ENCODE data around the gene KCNQ2. TPM values are rescaled to one million over a fixed set of nuclear protein-coding genes. Genes with fewer than 3 reads are reported as not detected.
"Not testable (repeated sequence)": the region's sequence is repeated elsewhere in the genome, so short reads cannot be mapped to it uniquely, and the experiment has no call there.

The KCNQ2 gene
- polyA plus RNA-seq, 3 donors from 2014 or later = 0.73 TPM; not detected in 2

DNA sequence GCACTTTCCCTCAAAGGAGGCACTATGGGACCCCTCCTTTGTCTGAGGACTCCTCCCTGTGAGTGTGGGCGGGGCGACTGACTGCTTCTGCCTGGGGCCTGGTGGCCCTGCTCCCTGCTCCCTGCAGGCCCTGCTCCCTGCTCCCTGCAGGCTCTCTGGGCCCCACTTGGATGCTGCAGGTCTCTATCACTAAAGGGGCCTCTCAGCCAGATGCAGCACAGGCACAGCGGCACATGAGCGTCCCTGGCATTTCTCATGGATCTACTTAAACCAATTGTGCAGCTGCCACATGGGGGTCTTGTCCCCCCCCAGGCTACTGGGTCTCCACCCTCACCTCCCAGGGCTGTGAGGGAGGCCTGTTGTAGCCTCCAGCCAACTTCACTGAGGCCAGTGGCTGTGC, 18.6 kb upstream of the KCNQ2 start:
- Mint-ChIP-seq H3K27ac (no peak overlapping the region), H3K9me3 (no peaks in the 10 kb centered on the region), H3K36me3 (no peaks in the 10 kb centered on the region), H3K4me3 (no peak overlapping the region), H3K27me3 (ENCODE audit: low read depth in 3 of 3) (peaks cover 2 to 7% (median 2%) of the 10 kb centered on the region in 3 donors), H3K4me1 (peaks cover 0 to under 1% of the 10 kb centered on the region in 2 donors)
- DNase-seq = no peak

- H3K27ac Mint-ChIP-seq = no peak overlapping the region
- no peaks in the 10 kb centered on the region for H3K36me3 Mint-ChIP-seq
- no peak for DNase-seq
- H3K27me3 Mint-ChIP-seq (ENCODE audit: low read depth in 3 of 3) = peaks cover under 1 to 7% (median 2%) of the 10 kb centered on the region in 3 donors
- no peak overlapping the region for H3K4me3 Mint-ChIP-seq
- H3K9me3 Mint-ChIP-seq = no peaks in the 10 kb centered on the region
- no peaks in the 10 kb centered on the region for H3K4me1 Mint-ChIP-seq
Measured at GRCh38 chr20:63490416-63490815, 18.0 kb upstream of the KCNQ2 start.

GRCh38 chr20:63488315-63489251, 16.1 kb upstream of the KCNQ2 start:
- Mint-ChIP-seq H3K36me3 (no peaks in the 10 kb centered on the region), H3K4me3 (no peak overlapping the region), H3K27ac (no peak overlapping the region), H3K9me3 (no peaks in the 10 kb centered on the region), H3K4me1 (no peaks in the 10 kb centered on the region), H3K27me3 (ENCODE audit: low read depth in 3 of 3) (peaks cover 2 to 7% (median 4%) of the 10 kb centered on the region in 3 donors)
- DNase-seq = no peak

DNA sequence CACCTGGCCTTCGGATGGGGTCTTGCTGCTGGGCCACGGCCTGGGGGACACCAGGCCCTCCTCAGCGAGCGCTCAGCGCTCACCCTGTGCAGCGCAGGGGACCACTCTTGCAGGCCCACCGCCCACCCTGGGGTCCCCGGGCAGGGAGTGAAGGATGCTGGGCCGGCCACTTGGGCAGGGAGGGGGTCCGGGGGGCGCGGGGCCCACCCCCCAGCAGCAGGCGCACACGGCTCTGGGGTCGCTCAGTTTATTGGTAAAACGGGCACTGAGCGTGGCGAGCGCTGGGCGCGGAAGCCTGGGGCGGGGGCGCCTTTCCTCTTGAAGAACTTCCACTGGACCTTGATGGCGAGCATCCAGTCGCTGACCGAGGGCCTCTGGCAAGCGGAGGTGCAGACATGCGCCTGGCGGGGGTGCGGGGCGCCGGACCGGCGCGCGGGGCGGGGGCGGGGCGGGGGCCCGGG, 15.4 kb upstream of the KCNQ2 start:
- Mint-ChIP-seq H3K27ac (no peak overlapping the region), H3K4me1 (no peaks in the 10 kb centered on the region), H3K4me3 (no peak overlapping the region), H3K9me3 (peaks cover 0 to 1% (median 0%) of the 10 kb centered on the region in 6 donors), H3K27me3 (ENCODE audit: low read depth in 3 of 3) (peaks cover 2 to 7% (median 4%) of the 10 kb centered on the region in 3 donors), H3K36me3 (no peaks in the 10 kb centered on the region)
- DNase-seq = no peak

DNA sequence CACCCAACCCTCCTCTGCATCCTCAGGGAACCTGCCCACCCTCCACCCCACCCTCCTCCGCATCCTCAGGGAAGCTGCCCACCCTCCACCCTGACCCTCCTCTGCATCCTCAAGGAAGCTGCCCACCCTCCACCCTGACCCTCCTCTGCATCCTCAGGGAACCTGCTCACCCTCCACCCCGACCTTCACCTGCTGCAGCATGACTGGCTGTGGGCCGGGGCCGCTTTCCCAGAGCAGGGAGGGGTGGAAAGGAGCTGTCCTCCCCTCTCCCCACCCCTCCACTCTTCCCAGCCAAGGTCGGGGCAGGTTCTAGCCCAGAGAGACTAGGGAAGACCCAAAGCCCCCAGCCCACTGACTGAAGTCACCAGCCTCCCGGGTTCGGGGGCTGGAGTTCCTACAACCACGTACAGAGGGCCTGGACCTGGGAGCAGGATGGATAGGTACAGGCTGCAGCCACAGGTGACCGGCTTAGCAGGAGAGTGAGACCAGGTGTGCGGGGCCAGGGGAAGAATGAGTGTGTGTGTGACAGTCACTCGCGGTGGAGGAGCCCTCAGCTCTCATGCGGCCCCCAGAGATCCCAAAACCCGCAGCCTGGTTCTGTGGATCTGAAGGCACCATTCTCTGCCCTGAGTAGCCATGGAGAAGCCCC, 14.8 kb upstream of the KCNQ2 start:
- Mint-ChIP-seq H3K27me3 (ENCODE audit: low read depth in 3 of 3) (peaks cover under 1 to 7% (median 4%) of the 10 kb centered on the region in 3 donors), H3K27ac (no peak overlapping the region), H3K4me3 (no peak overlapping the region), H3K36me3 (no peaks in the 10 kb centered on the region), H3K4me1 (no peaks in the 10 kb centered on the region), H3K9me3 (peaks cover 0 to 1% (median 0%) of the 10 kb centered on the region in 6 donors)
- no peak for DNase-seq

- Mint-ChIP-seq H3K9me3 (peaks cover 0 to 1% (median 0%) of the 10 kb centered on the region in 6 donors), H3K4me3 (no peak overlapping the region), H3K27ac (no peak overlapping the region), H3K36me3 (no peaks in the 10 kb centered on the region), H3K27me3 (ENCODE audit: low read depth in 3 of 3) (peaks cover 0 to 4% (median 4%) of the 10 kb centered on the region in 3 donors), H3K4me1 (no peaks in the 10 kb centered on the region)
- DNase-seq = no peak
Measured at GRCh38 chr20:63486300-63486855, 13.9 kb upstream of the KCNQ2 start.

- Mint-ChIP-seq H3K4me3 (no peak overlapping the region), H3K27me3 (ENCODE audit: low read depth in 3 of 3) (peaks cover 2 to 5% (median 2%) of the 10 kb centered on the region in 3 donors), H3K27ac (no peak overlapping the region), H3K4me1 (no peaks in the 10 kb centered on the region), H3K9me3 (peaks cover 0 to 2% (median 0%) of the 10 kb centered on the region in 6 donors), H3K36me3 (no peaks in the 10 kb centered on the region)
- DNase-seq = no peak
Measured at GRCh38 chr20:63484651-63485403, 12.4 kb upstream of the KCNQ2 start.

GRCh38 chr20:63484236-63484635, 11.8 kb upstream of the KCNQ2 start:
- no peak for DNase-seq
- Mint-ChIP-seq H3K9me3 (peaks cover 0 to 2% (median 0%) of the 10 kb centered on the region in 6 donors), H3K36me3 (no peaks in the 10 kb centered on the region), H3K4me3 (no peak overlapping the region), H3K27me3 (ENCODE audit: low read depth in 3 of 3) (peaks cover 0 to 7% (median 2%) of the 10 kb centered on the region in 3 donors), H3K4me1 (no peaks in the 10 kb centered on the region), H3K27ac (no peak overlapping the region)

- no peak for DNase-seq
- H3K4me3 Mint-ChIP-seq = no peak overlapping the region
- H3K27me3 Mint-ChIP-seq (ENCODE audit: low read depth in 3 of 3) = peaks cover 0 to 7% (median 2%) of the 10 kb centered on the region in 3 donors
- H3K4me1 Mint-ChIP-seq = no peaks in the 10 kb centered on the region
- H3K36me3 Mint-ChIP-seq = no peaks in the 10 kb centered on the region
- H3K9me3 Mint-ChIP-seq = peaks cover 0 to 2% (median 0%) of the 10 kb centered on the region in 6 donors
- H3K27ac Mint-ChIP-seq = no peak overlapping the region
Measured at GRCh38 chr20:63483834-63484233, 11.4 kb upstream of the KCNQ2 start.

GRCh38 chr20:63482021-63482587, 9.6 kb upstream of the KCNQ2 start:
- Mint-ChIP-seq H3K27me3 (ENCODE audit: low read depth in 3 of 3) (peaks cover 1 to 7% (median 2%) of the 10 kb centered on the region in 3 donors), H3K9me3 (peaks cover 0 to 2% (median 0%) of the 10 kb centered on the region in 6 donors), H3K36me3 (no peaks in the 10 kb centered on the region), H3K4me3 (no peak overlapping the region), H3K27ac (no peak overlapping the region), H3K4me1 (no peaks in the 10 kb centered on the region)
- no peak for DNase-seq

DNA sequence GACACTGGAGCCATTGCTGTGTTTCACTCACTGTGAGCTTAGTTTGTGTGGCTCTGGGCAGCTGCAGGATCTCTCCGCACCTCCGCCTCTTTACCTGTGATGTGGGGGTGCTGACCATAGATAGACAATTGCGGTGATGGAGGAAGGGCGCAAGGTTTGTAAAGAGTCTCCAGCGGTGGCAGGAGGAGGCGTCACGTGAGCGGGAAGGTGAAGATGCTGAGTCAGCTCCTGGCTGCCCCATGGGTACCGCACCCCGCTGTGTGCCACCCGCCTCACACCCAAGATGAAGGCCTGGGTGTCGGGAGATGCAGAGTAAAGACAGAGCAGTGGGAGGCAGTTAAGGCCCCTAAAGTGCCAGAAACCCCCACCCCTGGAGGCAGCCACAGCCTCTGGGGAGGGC, 9.0 kb upstream of the KCNQ2 start:
- Mint-ChIP-seq H3K36me3 (no peaks in the 10 kb centered on the region), H3K27me3 (ENCODE audit: low read depth in 3 of 3) (peaks cover 3 to 7% (median 6%) of the 10 kb centered on the region in 3 donors), H3K27ac (no peak overlapping the region), H3K4me3 (no peak overlapping the region), H3K9me3 (peaks cover 0 to 2% (median 0%) of the 10 kb centered on the region in 6 donors), H3K4me1 (no peaks in the 10 kb centered on the region)
- no peak for DNase-seq

- not testable (repeated sequence) for H3K9me3 Mint-ChIP-seq; H3K27me3 Mint-ChIP-seq (ENCODE audit: low read depth in 3 of 3); H3K4me3 Mint-ChIP-seq; H3K27ac Mint-ChIP-seq; DNase-seq; H3K4me1 Mint-ChIP-seq; H3K36me3 Mint-ChIP-seq
Measured at GRCh38 chr20:63479695-63480419, 7.4 kb upstream of the KCNQ2 start.
